Transverse colon (tissue), 4 donors: ENCODE results near the gene ACACA.

Experiments used
- CTCF ChIP-seq, 5 experiments: fragments of 200-600 bp in 3 of 5; fragments of 450-650 bp in 2 of 5; sonication (generic) in 3 of 5; IDR thresholded peaks; 1 replicate in 2 of 5; 2 replicates in 3 of 5; pipeline ENCODE4 v1.5.1; 2016 to 2017; ENCODE audit warnings: antibody characterized with exemption in 5 of 5, inconsistent platforms in 3 of 5, mild to moderate bottlenecking in 2 of 5, moderate library complexity in 1 of 5
- EP300 ChIP-seq: sonication (generic); formaldehyde crosslinking; IDR thresholded peaks from one replicate; pipeline ENCODE4 v1.6.1; 2017; ENCODE audit warnings: antibody characterized with exemption, low read depth
- POLR2A ChIP-seq: fragments of 450-650 bp; IDR thresholded peaks from one replicate; pipeline ENCODE4 v1.6.1; 2016; ENCODE audit warnings: antibody characterized with exemption, mild to moderate bottlenecking, moderate library complexity
- POLR2AphosphoS5 ChIP-seq, 3 donors: sonication (generic); formaldehyde crosslinking; IDR thresholded peaks; one replicate each; pipeline ENCODE4 v1.6.1; 2016; ENCODE audit warnings: antibody characterized with exemption in 3 of 3

GRCh38 chr17:37255432-37255831 lies 151.2 kb downstream of the ACACA start:
- TF ChIP-seq POLR2A: no peak
- no peak for TF ChIP-seq CTCF (IDR thresholded peaks at IDR 0.05)
- no peak for TF ChIP-seq EP300
- TF ChIP-seq POLR2AphosphoS5 (IDR thresholded peaks at IDR 0.05): no peak
